Measurements from ENCODE around the gene OR4L1.
"Not testable (repeated sequence)": the region's sequence is repeated elsewhere in the genome, so short reads cannot be mapped to it uniquely, and the experiment has no call there.

Gene OR4L1

GRCh38 chr14:20059745-20060144, at the start of gene OR4L1:
Gene OR4L1, plus strand, starts transcription at chr14:20060045. Its CDS starts 0 bp downstream, at chr14:20060045.
- no peak for DNase-seq (ENCODE audit: low read depth)

GRCh38 chr14:20019257-20019865, 40.5 kb upstream of the OR4L1 start, which contains the start of gene OR4K14:
Gene OR4K14, minus strand, starts transcription at chr14:20019307. Its CDS starts 4,114 bp downstream, at chr14:20015193.
- no peak for DNase-seq (ENCODE audit: low read depth)

GRCh38 chr14:20031058-20031457, 28.8 kb upstream of the OR4L1 start:
- DNase-seq (ENCODE audit: low read depth), result no peak

- DNase-seq (ENCODE audit: low read depth), result no peak
These were observed 24.4 kb upstream of the OR4L1 start for GRCh38 chr14:20035449-20035848.

- DNase-seq (ENCODE audit: low read depth), result no peak
These were observed 23.9 kb upstream of the OR4L1 start, which contains the start of gene OR4K13 for GRCh38 chr14:20035938-20036337. Gene OR4K13, minus strand, starts transcription at chr14:20036038. Its CDS starts 1,280 bp downstream, at chr14:20034758.

GRCh38 chr14:20044243-20044642, 15.6 kb upstream of the OR4L1 start:
- no peak for DNase-seq (ENCODE audit: low read depth)

- no peak for DNase-seq (ENCODE audit: low read depth)
These were observed 11.6 kb upstream of the OR4L1 start for GRCh38 chr14:20048202-20048601.

- no peak for DNase-seq (ENCODE audit: low read depth)
These were observed 32.2 kb downstream of the OR4L1 start for GRCh38 chr14:20092050-20092449.

- DNase-seq (ENCODE audit: low read depth), result no peak
These were observed 33.6 kb downstream of the OR4L1 start for GRCh38 chr14:20093442-20093841.

- not testable (repeated sequence) for DNase-seq (ENCODE audit: low read depth)
These were observed 39.3 kb downstream of the OR4L1 start for GRCh38 chr14:20098926-20099770.

GRCh38 chr14:20110438-20110837, 50.6 kb downstream of the OR4L1 start, which contains the start of gene OR4K17:
Gene OR4K17, plus strand, starts transcription at chr14:20110739. Its CDS starts 6,761 bp downstream, at chr14:20117500.
- DNase-seq (ENCODE audit: low read depth), result no peak
